ENCODE results near the gene DHPS. TPM values are rescaled to one million over a fixed set of nuclear protein-coding genes. Genes with fewer than 3 reads are reported as not detected.

DHPS gene
- total and polyA plus RNA-seq, 2 donors (not counting 3 experiments of a cell fraction or from before 2014, with no cell fraction given): 68.4 to 90.1 TPM

DNA sequence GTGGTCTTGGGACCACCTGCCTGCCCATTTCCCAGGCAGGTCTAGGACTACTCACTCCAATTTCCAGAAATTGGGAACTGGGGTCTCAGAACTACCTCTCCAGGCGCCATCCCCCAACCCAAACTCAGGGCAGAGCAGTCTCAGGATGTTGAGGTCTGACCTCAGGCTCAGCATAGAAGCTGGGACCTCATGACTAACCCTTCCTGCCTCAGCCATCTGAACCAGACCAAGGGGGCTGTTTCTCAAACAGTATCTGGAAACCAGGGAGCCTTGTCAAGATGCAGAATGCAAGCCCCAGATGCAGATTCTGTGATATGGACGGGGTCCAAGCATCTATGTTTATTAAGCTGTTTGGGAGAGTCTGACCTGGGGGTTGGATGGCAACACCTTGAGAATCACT is 13.4 kb upstream of the DHPS start:
- H3K9ac ChIP-seq (replicated peaks; ENCODE audit: extremely low read depth, insufficient read depth, low read length): no peak overlapping the region
- peaks cover 2 to 5% of the 10 kb centered on the region in 2 experiments for H3K36me3 ChIP-seq (ENCODE audit: control insufficient read depth in 2 of 2, extremely low read depth in 1 of 2, insufficient read depth in 2 of 2, low read length in 2 of 2)
- BruUV-seq (replicated peaks): no TSS peak
- dilution Hi-C loops (cut with MboI; ENCODE audit: extremely low pct_ligation_motif_present, low sequenced_read_pairs): no loop called here
- no peaks in the 10 kb centered on the region for H3K9me3 ChIP-seq (replicated peaks; ENCODE audit: control insufficient read depth, insufficient read depth, low read length)
- ChIA-PET CTCF (no interaction called here), POLR2A (no interaction called here)
- peaks cover 15% of the 10 kb centered on the region for H3K4me1 ChIP-seq (ENCODE audit: control insufficient read depth, extremely low read depth, insufficient read depth, low read length)
- H3K79me2 ChIP-seq (ENCODE audit: control insufficient read depth, insufficient read depth, low read length): no peaks in the 10 kb centered on the region
- H3K27me3 ChIP-seq (ENCODE audit: control insufficient read depth in 2 of 2, insufficient read depth in 2 of 2, low read length in 2 of 2): no peaks in the 10 kb centered on the region
- no peak for DNase-seq (ENCODE audit: low read depth, low spot score)
- no peaks in the 10 kb centered on the region for H3K9me1 ChIP-seq (replicated peaks; ENCODE audit: control insufficient read depth, extremely low read depth, insufficient read depth, low read length)
- no peak overlapping the region for H3K4me3 ChIP-seq (replicated peaks in 1 of 3; ENCODE audit: insufficient read depth in 1 of 3, low read depth in 1 of 3, low read length in 3 of 3)
- H3K27ac ChIP-seq (ENCODE audit: insufficient read depth, low read depth, low read length): no peak overlapping the region
- H4K20me1 ChIP-seq (replicated peaks; ENCODE audit: control insufficient read depth, extremely low read depth, insufficient read depth, low read length): no peaks in the 10 kb centered on the region
- H2AFZ ChIP-seq (ENCODE audit: low read depth, low read length): no peak overlapping the region
- no peak for FAIRE-seq
- intact Hi-C loops (cut with micrococcal nuclease): no loop called here
- no peak for TF ChIP-seq JUN (IDR thresholded peaks at IDR 0.05; ENCODE audit: borderline replicate concordance, insufficient read depth, insufficient read length, low read depth)
- peak; percentile 17 for TF ChIP-seq FOS (IDR thresholded peaks at IDR 0.05; ENCODE audit: borderline replicate concordance, insufficient read depth, low read length)
- peak overlapping the region; percentile 52 for H3K4me2 ChIP-seq (ENCODE audit: insufficient read depth, low read length)

DNA sequence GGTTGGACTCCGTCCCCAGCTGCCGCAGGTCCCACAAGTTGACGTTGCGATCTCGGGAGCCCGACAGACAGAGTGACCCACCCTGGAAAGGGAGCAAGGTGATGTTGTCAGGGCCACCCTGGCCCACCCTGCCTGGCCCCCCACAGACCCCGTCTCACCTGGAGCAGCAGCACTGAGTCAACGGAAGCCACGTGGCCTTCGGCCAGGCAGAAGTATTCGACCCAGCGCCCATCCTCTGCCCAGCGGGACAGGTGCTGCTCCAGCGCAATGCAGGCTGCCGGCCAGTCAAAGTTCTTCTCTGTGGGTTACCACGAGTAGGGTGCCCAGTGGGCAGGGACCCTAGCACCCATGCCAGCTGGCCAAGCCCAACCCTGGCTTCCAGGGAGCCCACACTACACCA is 13.0 kb upstream of the DHPS start:
- TF ChIP-seq JUN (IDR thresholded peaks at IDR 0.05; ENCODE audit: borderline replicate concordance, insufficient read depth, insufficient read length, low read depth) (no peak), POLR2AphosphoS5 (IDR thresholded peaks at IDR 0.05; ENCODE audit: insufficient read depth, low read depth, low read length) (no peak), POLR2A (IDR thresholded peaks at IDR 0.05; ENCODE audit: low read depth, low read length) (no peak), EZH2 (IDR thresholded peaks at IDR 0.05; ENCODE audit: borderline replicate concordance, low read depth, low read length, severe bottlenecking) (no peak)
- TF ChIP-seq, protein P1, sequence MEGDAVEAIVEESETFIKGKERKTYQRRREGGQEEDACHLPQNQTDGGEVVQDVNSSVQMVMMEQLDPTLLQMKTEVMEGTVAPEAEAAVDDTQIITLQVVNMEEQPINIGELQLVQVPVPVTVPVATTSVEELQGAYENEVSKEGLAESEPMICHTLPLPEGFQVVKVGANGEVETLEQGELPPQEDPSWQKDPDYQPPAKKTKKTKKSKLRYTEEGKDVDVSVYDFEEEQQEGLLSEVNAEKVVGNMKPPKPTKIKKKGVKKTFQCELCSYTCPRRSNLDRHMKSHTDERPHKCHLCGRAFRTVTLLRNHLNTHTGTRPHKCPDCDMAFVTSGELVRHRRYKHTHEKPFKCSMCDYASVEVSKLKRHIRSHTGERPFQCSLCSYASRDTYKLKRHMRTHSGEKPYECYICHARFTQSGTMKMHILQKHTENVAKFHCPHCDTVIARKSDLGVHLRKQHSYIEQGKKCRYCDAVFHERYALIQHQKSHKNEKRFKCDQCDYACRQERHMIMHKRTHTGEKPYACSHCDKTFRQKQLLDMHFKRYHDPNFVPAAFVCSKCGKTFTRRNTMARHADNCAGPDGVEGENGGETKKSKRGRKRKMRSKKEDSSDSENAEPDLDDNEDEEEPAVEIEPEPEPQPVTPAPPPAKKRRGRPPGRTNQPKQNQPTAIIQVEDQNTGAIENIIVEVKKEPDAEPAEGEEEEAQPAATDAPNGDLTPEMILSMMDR (IDR thresholded peaks at IDR 0.05; ENCODE audit: extremely low read depth in 1 of 2, insufficient read depth in 1 of 2, low read depth in 1 of 2, low read length in 2 of 2): no peak
- TF ChIP-seq, protein P2, sequence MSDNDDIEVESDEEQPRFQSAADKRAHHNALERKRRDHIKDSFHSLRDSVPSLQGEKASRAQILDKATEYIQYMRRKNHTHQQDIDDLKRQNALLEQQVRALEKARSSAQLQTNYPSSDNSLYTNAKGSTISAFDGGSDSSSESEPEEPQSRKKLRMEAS (IDR thresholded peaks at IDR 0.05; ENCODE audit: insufficient read depth, insufficient read length): no peak
- Histone ChIP-seq H3K27ac (ENCODE audit: insufficient read depth, low read depth, low read length) (no peak overlapping the region), H3K79me2 (ENCODE audit: control insufficient read depth, insufficient read depth, low read length) (no peaks in the 10 kb centered on the region), H3K27me3 (ENCODE audit: control insufficient read depth in 2 of 2, insufficient read depth in 2 of 2, low read length in 2 of 2) (no peaks in the 10 kb centered on the region), H3K9ac (replicated peaks; ENCODE audit: extremely low read depth, insufficient read depth, low read length) (no peak overlapping the region), H4K20me1 (replicated peaks; ENCODE audit: control insufficient read depth, extremely low read depth, insufficient read depth, low read length) (no peaks in the 10 kb centered on the region), H3K4me1 (ENCODE audit: control insufficient read depth, extremely low read depth, insufficient read depth, low read length) (peaks cover 15% of the 10 kb centered on the region), H3K9me3 (replicated peaks; ENCODE audit: control insufficient read depth, insufficient read depth, low read length) (no peaks in the 10 kb centered on the region), H3K9me1 (replicated peaks; ENCODE audit: control insufficient read depth, extremely low read depth, insufficient read depth, low read length) (no peaks in the 10 kb centered on the region), H2AFZ (ENCODE audit: low read depth, low read length) (no peak overlapping the region), H3K36me3 (ENCODE audit: control insufficient read depth in 2 of 2, extremely low read depth in 1 of 2, insufficient read depth in 2 of 2, low read length in 2 of 2) (peaks cover 0 to 3% of the 10 kb centered on the region in 2 experiments), H3K4me2 (ENCODE audit: insufficient read depth, low read length) (no peak overlapping the region), H3K4me3 (replicated peaks in 1 of 3; ENCODE audit: insufficient read depth in 1 of 3, low read depth in 1 of 3, low read length in 3 of 3) (no peak overlapping the region)
- no TSS peak for BruUV-seq (replicated peaks)
- intact Hi-C loops (cut with micrococcal nuclease) (no loop called here), dilution Hi-C loops (cut with MboI; ENCODE audit: extremely low pct_ligation_motif_present, low sequenced_read_pairs) (no loop called here)
- CTCF ChIA-PET: interaction anchor here (0.6 kb wide), 1 partner anchor 63 kb away, joined by 3 read pairs; no protein-coding TSS in a partner anchor
- POLR2A ChIA-PET: no interaction called here
- DNase-seq (ENCODE audit: low read depth, low spot score) (no peak), FAIRE-seq (no peak)
